GM21717 (cell line): Measurements from ENCODE around the gene CADM4.
A peak's percentile ranks its signal among the peaks of the same experiment; 100 is the strongest.

Experiments used
- ATAC-seq: cut with Tn5 transposase; IDR thresholded peaks from one replicate; pipeline ENCODE4 v1.9.1; 2021; ENCODE audit warnings: mild to moderate bottlenecking, moderate library complexity; ENCODE audit not compliant: unreplicated experiment

The CADM4 gene

DNA sequence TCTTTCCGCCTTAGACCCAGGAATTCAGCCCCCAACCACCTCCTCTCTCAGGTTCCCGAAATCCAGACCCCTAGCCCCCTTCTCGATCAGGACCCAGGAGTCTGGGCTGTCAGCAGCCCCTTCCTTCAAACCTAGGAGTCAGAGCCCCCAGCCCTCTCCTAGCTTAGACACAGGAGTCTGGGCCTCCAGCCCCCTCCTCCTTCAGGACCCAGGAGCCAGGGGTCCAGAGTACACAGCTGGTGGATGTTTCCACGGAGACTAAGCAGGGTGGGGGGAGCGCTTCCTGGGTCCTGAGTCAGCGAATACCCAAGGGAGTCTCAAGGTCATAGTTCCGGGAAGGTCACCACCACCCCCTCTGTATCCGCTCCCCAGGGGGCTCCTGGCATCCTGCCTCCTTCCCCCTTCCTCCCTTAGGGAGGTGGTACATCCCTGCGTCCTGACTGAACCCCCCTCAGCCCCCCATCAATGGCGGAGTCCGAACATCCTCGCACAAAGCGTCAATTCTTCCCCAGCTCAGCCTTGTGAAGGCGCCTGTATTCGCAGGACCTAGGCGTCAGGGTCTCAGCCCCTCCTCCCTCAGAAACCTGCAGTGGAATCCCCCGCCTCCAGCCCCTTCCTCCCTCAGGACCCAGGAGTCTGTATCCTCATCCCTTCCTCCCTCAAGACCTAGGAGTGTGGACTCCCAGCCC, 4.6 kb downstream of the CADM4 start:
- ATAC-seq = no peak

DNA sequence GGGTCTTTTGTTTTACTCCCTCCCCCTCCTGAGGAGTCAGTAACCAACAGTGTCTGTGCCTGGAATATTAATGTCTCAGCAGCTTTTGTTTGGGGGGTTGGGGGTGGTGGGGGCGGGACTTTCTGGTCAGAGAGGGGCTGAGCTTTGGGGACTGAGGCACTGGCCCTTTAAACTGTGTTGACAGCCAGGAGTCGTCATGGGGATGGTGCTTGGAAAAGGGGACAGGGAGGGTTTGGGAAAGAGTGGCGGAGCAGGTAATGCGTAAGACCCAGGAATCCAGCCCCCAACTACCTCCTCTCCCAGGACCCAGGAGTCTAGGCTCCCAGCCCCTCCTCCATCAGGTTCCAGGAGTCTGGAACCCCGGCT, 5.2 kb downstream of the CADM4 start:
- no peak for ATAC-seq

DNA sequence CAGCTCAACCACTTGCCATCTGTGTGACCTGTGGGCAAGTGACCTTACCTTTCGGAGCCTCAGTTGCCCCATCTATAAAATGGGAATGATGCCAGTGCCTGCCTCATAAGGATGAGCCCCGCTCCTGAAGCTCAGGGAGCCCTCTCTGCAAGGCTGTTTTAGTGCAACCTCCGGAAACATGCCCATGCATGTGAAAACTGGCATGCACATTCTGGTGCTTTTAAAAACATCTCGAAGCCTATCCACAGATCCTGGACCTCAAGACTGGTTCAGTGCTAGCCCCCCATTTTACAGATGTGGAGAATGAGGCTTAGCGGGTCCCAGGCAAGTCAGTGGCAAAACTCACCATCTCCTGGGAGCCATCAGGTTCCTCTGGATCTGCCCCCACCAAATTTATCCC, 5.6 kb downstream of the CADM4 start:
- ATAC-seq = no peak

DNA sequence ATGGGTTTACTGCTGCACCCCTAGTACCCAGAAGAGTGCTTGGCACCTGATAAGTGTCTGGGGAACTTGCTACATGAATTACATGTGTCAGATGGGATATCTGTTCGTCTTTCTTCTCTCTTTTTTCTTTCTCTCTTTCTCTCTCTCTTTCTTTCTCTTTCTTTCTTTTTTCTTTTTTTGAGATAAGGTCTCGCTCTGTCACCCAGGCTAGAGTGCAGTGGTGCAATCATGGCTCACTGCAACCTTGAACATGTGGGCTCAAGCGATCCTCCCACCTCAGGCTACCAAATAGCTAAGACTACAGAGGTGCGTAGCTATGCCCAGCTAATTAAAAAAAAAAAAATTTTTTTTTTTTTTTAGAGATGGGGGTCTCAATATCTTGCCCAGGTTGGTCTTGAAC, 6.1 kb downstream of the CADM4 start:
- no peak for ATAC-seq

DNA sequence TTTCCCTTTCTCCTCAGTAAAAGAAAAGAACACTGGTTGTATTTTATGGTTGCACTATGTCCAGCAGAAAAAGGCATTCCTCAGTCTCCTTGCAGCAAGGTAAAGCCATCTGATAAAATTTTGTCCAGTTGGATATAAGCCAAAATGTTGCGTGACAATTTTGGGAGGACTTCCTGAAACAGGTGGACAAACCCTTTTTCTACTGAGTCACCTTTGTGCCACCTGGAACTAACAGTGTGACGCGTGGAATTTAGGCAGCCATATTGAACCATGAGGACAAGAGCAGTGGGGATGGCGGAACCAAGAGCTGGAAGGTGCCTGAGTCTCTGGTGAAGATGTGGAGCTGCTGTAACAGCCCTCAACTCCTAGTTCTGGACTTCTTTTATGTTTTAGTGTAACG, 8.2 kb downstream of the CADM4 start:
- ATAC-seq = no peak

GRCh38 chr19:43628646-43629326, 10.9 kb downstream of the CADM4 start:
- ATAC-seq = no peak

DNA sequence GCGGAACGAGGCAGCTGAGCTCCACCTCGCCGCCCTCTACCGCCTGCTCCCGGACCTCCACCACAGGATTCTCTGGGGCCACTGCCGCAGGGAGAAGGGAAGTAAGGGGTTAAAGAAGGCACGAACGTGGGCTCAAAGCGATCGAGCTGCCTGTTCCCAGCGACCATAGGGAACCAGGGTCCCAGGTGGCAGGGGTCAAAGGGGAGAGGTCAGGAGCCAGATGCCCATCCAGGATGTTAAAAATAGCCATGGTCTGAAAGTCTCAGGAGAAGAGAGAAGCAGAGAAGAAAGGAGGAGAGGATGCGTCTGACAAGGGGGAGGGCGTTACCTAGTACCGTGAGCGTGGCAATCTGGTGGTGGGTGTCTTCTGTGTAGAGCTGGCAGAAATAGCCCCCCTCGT, 12.8 kb downstream of the CADM4 start:
- ATAC-seq = no peak

DNA sequence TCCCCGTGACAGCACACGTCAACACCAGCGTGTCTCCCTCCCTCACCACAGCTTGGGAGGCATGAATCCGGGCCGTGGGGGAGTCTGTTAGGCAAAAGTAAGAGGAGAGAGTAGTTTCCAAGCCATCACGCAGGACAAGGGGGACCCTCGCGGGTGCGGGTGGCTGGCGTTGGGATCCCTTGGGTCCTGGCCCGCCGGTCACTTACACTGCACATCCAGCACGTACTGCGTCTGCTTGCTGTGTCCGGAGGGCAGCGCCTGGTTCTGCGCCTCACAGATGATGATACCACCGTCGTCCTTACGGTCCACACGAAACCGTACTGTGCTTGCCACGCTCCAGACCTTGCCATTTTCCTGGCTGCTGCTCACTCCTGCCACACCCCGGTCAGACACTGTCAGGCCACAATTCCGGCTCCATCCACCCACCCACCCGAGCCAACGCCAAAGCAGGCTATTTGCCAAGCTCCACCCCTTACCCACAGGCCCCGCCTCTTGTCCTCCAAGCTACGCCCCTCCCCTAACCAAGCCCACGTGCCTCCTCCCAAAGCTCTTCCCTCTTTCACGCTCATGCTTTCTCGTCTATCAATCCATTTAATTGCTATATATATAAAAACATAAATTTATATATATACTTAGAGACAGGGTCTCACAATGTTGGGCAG, 13.6 kb downstream of the CADM4 start:
- ATAC-seq = no peak

- ATAC-seq = no peak
Measured at GRCh38 chr19:43624933-43625332, 14.7 kb downstream of the CADM4 start.

DNA sequence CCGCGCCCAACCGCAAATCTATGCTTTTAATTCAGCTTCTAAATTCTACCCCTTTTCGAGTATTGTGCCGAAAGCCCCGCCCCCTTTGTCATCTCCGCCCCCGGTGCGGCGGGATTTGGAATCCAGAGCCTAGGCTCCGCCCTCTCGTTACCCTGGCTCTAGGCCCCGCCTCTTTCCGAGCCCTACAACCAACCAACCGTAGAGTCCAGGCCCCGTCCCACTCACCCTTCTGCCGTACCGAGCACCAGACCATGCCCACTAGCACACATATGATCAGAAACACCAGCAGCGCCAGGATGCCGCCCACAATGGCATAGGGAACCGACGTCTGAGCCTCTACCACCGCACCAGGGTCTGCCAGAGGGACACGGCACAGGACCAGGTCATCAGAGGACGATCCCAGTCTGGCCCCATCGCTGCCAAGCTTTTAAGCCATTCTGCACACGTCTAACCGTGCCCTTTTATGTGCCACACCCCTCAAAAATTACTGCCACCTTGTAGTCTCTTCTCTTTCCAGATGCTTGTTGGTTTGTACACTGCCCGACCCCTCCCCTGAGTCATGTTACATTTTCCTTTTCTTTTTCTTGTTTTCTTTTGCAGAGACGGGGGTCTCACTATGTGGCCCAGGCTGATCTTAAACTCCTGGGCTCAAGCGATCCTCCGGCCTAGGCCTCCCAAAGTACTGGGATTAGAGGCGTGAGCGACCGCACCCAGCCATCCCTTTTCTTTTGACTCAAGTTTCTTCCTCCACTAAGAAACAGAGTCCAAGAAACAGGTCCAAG, 15.6 kb downstream of the CADM4 start:
- ATAC-seq = no peak

- ATAC-seq = no peak
Measured at GRCh38 chr19:43622956-43623355, 16.7 kb downstream of the CADM4 start.

DNA sequence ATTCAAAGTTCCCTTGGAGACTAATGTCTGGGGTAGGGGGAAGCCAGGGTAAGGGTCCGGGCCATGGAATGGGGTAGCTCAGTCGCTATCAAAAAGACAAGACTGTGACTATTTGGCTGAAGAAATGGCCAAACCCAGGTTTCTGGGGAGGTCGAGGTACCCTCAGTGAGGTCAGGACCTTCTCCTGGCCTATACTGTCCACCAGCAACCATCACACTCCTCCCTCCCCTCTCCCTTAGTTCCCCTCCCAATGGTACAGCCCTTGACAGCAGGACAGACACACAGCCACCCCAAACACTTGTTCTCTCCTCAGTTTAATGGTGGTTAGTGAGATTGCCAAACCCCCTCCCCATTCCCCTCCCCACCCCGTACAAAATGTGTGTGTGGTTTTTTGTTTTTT, 17.6 kb downstream of the CADM4 start:
- no peak for ATAC-seq

GRCh38 chr19:43620061-43621001, 19.3 kb downstream of the CADM4 start:
- ATAC-seq = no peak

DNA sequence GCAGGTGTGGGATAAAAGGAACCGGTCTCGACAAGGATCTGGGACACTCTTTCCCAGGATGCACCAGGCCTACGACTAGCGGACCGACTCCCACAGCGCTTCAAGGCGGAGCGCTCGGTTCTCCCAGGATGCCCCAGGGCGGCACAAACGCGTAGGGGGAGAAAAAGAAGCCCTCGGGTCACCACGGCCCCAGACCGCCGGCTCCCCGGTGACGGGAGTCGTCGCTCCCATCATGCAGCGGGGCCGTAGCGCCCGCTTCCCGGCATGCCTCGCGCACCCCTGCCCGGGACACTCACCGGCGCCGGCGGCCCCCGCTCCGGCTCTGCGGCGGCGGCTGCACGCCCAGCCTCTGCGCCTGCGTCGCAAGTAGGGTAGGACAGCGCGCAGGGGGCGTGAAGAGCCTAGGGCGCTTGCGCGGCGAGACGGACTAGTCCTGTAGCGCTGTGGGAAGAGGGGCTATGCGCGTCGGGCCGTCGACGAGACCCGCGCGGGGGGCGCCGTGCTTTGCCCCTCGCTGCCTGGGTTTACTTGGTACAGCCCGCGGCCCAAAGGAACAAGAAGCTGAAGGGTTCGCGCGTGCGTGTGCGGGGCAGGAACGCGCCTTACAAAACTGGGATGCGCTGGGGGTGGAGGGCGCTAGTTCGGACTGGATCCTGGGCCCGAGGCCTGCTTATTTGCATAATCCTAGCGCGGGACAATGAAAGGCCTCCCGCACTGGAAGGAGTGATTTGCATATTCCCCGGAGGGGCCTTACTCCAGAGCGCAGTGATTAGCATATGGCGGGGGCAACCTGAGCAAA, 20.2 kb downstream of the CADM4 start, which contains the start of gene ZNF428:
TSS of gene ZNF428 (minus strand) at position 368 of the 799 bp plus-strand sequence. CDS start 5,325 bp downstream, outside the sequence.
- ATAC-seq = peak; percentile 63

DNA sequence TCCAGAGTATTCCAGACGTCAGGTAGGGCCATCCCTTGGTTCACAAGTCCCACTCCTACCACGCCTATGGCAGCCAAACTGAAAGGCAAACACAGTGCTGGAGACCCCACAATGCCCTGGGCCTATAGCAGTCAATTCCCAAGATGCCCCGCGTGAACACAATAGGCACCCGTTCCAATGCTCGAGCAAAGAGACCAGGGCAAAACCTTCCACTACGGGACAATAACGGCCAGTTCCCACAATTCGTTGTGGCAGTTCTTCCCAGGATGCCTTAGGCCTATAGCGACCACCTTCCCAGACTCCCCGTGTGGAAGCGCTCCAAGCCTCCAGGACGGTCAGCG, 20.8 kb downstream of the CADM4 start:
- peak; percentile 21 for ATAC-seq

GRCh38 chr19:43616954-43617353, 22.7 kb downstream of the CADM4 start:
- no peak for ATAC-seq

DNA sequence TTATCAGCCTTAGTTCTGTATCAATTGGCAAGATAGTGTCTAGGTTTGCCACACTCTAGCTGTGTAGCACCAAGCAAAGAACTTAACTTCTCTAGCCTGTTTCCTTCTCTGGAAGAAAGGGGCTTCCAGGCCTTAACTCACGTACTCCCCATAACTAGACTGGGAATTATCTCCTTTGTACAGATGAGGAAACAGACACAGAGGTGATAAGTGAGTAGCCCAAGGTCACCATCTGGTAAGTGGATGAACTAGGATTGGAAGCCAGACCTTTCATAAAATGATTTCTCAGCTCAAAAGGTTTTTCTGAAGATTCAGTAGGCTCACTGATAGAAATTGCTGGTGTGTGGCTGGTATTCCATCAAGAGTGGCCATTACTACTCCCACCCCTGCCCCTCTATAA, 23.3 kb downstream of the CADM4 start:
- ATAC-seq = no peak

DNA sequence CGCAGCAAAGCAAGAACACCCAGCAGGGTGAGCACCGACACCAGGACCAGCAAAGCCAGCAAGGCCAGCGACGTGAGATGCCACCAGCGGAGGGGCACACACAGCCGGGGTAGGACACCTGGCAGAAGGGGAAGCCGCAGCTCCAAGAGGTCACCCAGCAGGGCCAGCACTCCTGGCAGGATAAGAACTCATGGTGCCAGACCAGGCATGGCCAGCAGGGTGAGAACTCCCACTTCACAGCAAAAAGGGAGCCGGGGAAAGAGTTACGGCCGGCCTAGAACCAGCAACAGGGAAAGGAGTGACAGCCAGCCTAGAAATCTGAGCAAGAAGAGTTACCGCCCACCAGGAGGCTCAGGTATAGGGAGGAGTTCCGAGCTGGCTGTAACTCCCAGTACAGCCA, 27.3 kb downstream of the CADM4 start:
- no peak for ATAC-seq

GRCh38 chr19:43611788-43612187, 27.9 kb downstream of the CADM4 start, which contains the start of gene SRRM5:
TSS of gene SRRM5 (plus strand) at chr19:43612088. CDS start at chr19:43612122, 34 bp downstream.
- no peak for ATAC-seq
